Measurements from ENCODE around the gene MTHFR.

DNA sequence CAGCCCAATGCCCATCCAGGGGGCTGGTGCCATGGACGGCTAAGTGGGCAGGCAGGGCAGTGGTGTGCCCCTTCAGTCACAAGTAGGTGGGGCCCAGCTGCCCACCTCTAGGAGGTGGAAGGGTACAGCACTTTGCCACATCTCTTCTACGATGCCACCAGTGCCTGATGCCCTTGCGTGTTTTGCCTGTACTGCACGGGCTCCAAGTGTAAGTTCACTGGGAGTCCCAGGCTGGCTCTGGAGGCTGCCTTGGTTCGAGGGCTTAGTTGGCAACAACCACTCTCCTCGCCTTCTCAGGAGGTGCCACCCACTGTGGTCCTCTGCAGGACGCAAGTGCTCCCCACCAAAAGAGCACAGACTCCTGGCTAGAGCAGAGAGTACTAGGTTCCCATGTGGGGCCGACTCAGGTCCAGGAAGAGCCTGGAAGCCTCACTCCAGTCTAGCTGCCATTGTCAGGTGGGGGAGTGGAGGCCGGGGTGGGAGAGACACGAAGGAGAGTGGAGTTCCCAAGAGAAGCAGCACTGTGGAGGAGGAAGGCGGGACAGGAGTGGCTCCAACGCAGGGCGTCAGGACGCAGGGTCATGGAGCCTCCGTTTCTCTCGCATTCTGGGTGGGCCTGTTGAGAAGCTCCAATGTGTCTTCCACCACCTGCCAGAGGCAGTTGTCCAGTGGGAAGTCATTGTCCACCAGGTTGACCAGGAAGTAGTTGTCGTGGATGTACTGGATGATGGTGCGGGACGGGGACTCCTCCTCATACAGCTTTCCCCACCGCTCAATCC, 15.5 kb downstream of the MTHFR start:
- TF ChIP-seq, protein P1, sequence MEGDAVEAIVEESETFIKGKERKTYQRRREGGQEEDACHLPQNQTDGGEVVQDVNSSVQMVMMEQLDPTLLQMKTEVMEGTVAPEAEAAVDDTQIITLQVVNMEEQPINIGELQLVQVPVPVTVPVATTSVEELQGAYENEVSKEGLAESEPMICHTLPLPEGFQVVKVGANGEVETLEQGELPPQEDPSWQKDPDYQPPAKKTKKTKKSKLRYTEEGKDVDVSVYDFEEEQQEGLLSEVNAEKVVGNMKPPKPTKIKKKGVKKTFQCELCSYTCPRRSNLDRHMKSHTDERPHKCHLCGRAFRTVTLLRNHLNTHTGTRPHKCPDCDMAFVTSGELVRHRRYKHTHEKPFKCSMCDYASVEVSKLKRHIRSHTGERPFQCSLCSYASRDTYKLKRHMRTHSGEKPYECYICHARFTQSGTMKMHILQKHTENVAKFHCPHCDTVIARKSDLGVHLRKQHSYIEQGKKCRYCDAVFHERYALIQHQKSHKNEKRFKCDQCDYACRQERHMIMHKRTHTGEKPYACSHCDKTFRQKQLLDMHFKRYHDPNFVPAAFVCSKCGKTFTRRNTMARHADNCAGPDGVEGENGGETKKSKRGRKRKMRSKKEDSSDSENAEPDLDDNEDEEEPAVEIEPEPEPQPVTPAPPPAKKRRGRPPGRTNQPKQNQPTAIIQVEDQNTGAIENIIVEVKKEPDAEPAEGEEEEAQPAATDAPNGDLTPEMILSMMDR (conservative IDR thresholded peaks at IDR 0.05) = no peak
- TF ChIP-seq EZH2 (IDR thresholded peaks at IDR 0.05; ENCODE audit: low read depth) = no peak

Data from PC-9 (cell line).